ENCODE measurements around the gene RHBDD3.
A peak's percentile ranks its signal among the peaks of the same experiment; 100 is the strongest.
"Not testable (repeated sequence)": the region's sequence is repeated elsewhere in the genome, so short reads cannot be mapped to it uniquely, and the experiment has no call there.

The RHBDD3 gene

GRCh38 chr22:29219881-29220670 lies 47.7 kb downstream of the RHBDD3 start:
- Mint-ChIP-seq H3K4me3 (no peak overlapping the region), H3K27me3 (ENCODE audit: low read depth) (no peaks in the 10 kb centered on the region), H3K27ac (peak overlapping the region; percentile 17 to 58 (median 52)), H3K36me3 (ENCODE audit: low read depth) (no peaks in the 10 kb centered on the region), H3K4me1 (peaks cover 11% of the 10 kb centered on the region), H3K9me3 (no peaks in the 10 kb centered on the region)
- no peak for TF ChIP-seq CTCF (IDR thresholded peaks at IDR 0.05; ENCODE audit: unreplicated experiment in 3 of 3)

GRCh38 chr22:29219409-29219782 lies 48.4 kb downstream of the RHBDD3 start:
- H3K27ac Mint-ChIP-seq = not testable (repeated sequence)

GRCh38 chr22:29218758-29219408 lies 48.9 kb downstream of the RHBDD3 start:
- no peak for TF ChIP-seq CTCF (IDR thresholded peaks at IDR 0.05; ENCODE audit: unreplicated experiment in 3 of 3)
- peaks cover 10% of the 10 kb centered on the region for H3K4me1 Mint-ChIP-seq
- no peaks in the 10 kb centered on the region for H3K9me3 Mint-ChIP-seq
- H3K4me3 Mint-ChIP-seq = no peak overlapping the region
- peaks cover 3% of the 10 kb centered on the region for H3K27me3 Mint-ChIP-seq (ENCODE audit: low read depth)
- no peak overlapping the region for H3K27ac Mint-ChIP-seq
- H3K36me3 Mint-ChIP-seq (ENCODE audit: low read depth) = no peaks in the 10 kb centered on the region

More at GRCh38 chr22:29219409-29219782, 48.4 kb downstream of the RHBDD3 start:
- not testable (repeated sequence) for H3K4me1 Mint-ChIP-seq; H3K4me3 Mint-ChIP-seq; H3K36me3 Mint-ChIP-seq (ENCODE audit: low read depth); H3K27me3 Mint-ChIP-seq (ENCODE audit: low read depth); H3K9me3 Mint-ChIP-seq

GRCh38 chr22:29217827-29218757 lies 49.7 kb downstream of the RHBDD3 start:
- no peak overlapping the region for H3K4me3 Mint-ChIP-seq
- H3K27ac Mint-ChIP-seq = no peak overlapping the region
- peaks cover 10% of the 10 kb centered on the region for H3K4me1 Mint-ChIP-seq
- no peaks in the 10 kb centered on the region for H3K36me3 Mint-ChIP-seq (ENCODE audit: low read depth)
- H3K9me3 Mint-ChIP-seq = no peaks in the 10 kb centered on the region
- TF ChIP-seq CTCF (IDR thresholded peaks at IDR 0.05; ENCODE audit: unreplicated experiment in 3 of 3) = no peak
- peaks cover 3% of the 10 kb centered on the region for H3K27me3 Mint-ChIP-seq (ENCODE audit: low read depth)

- no peak overlapping the region for H3K27ac Mint-ChIP-seq
- H3K4me1 Mint-ChIP-seq = peaks cover 10% of the 10 kb centered on the region
- peaks cover 3% of the 10 kb centered on the region for H3K27me3 Mint-ChIP-seq (ENCODE audit: low read depth)
- TF ChIP-seq CTCF (IDR thresholded peaks at IDR 0.05; ENCODE audit: unreplicated experiment in 3 of 3) = no peak
- H3K4me3 Mint-ChIP-seq = no peak overlapping the region
- H3K9me3 Mint-ChIP-seq = no peaks in the 10 kb centered on the region
- no peaks in the 10 kb centered on the region for H3K36me3 Mint-ChIP-seq (ENCODE audit: low read depth)
Observed at GRCh38 chr22:29216873-29217666, 50.7 kb downstream of the RHBDD3 start.

Data from nephron (organoid).